ENCODE data around the gene ENTR1.

ENTR1 gene

DNA sequence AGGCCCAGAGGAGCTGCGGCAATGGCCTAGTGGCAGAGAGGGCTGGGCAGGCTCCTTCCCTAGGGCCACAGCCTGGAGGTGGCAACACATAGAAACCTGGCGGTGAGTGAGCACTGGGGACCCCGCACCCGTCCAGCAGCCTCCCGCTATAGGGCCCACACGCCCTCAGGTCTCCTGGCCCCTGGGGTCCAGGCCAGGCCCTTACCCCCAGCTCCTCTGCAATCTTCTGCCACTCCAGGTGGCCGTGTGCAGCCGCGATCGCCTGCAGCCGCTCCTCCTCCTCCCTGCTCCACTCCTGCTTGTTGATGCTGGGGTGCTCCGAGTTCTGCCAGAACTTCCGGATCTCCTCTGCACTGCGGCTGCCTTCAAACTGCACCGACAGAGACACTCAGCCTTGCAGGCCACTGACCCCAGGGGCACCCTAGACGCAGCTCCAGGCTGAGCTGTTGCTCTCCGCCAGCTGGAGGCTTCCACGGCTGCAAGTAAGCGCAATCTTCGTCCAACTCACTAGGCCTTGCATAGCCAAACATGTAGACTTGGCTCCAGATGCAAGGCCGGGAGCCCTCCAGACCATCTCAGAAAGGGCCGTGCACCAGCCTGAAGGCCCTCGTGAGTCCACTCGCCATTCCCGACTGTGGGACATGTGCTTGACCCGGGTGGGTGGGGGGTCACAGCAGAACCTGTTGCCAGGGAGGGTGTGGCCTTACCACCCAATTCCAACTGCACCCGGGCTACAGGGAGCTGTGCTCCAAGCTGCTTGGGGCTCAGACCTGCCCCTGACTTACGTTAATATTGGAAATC lies 18.5 kb downstream of the ENTR1 start:
- H3K36me3 ChIP-seq (ENCODE audit: insufficient read depth, low read length), result peaks cover 80% of the 10 kb centered on the region
- H3K9me3 ChIP-seq (replicated peaks; ENCODE audit: low read length), result no peaks in the 10 kb centered on the region
- H3K4me2 ChIP-seq (ENCODE audit: low read length), result no peak overlapping the region
- H3K4me1 ChIP-seq (ENCODE audit: control insufficient read depth, insufficient read depth, low read length), result no peaks in the 10 kb centered on the region
- no peak overlapping the region for H3K9ac ChIP-seq (ENCODE audit: low read depth, low read length)
- H3K27me3 ChIP-seq (ENCODE audit: control insufficient read depth, insufficient read depth, low read length), result no peaks in the 10 kb centered on the region
- H3K4me3 ChIP-seq (ENCODE audit: low read length), result no peak overlapping the region

DNA sequence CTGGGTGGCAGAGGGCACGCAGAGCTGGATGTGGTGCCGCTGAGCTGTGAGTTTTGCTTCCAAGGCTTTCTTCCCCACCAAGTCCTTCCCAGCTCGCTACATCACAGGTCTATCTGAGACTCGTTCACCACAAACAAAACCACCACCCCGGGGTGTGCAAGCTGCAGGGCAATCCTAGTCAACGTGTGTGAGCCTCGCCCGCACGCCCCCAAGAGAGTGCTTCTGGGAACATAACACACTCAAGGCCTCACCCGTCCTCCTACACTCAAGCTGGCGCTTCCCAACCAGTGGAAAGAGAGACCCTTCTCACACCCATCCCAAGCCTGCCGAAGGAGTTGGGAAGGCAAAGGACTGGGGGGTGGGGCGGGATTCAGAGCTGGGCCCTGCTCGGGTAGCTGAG lies 21.0 kb downstream of the ENTR1 start:
- Histone ChIP-seq H3K36me3 (ENCODE audit: insufficient read depth, low read length) (peaks cover 76% of the 10 kb centered on the region), H3K4me1 (ENCODE audit: control insufficient read depth, insufficient read depth, low read length) (no peaks in the 10 kb centered on the region), H3K27me3 (ENCODE audit: control insufficient read depth, insufficient read depth, low read length) (no peaks in the 10 kb centered on the region), H3K9me3 (replicated peaks; ENCODE audit: low read length) (no peaks in the 10 kb centered on the region), H3K4me2 (ENCODE audit: low read length) (no peak overlapping the region), H3K4me3 (ENCODE audit: low read length) (no peak overlapping the region), H3K9ac (ENCODE audit: low read depth, low read length) (no peak overlapping the region)

- Histone ChIP-seq H3K9ac (ENCODE audit: low read depth, low read length) (no peak overlapping the region), H3K36me3 (ENCODE audit: insufficient read depth, low read length) (peaks cover 75% of the 10 kb centered on the region), H3K4me1 (ENCODE audit: control insufficient read depth, insufficient read depth, low read length) (no peaks in the 10 kb centered on the region), H3K4me2 (ENCODE audit: low read length) (no peak overlapping the region), H3K27me3 (ENCODE audit: control insufficient read depth, insufficient read depth, low read length) (no peaks in the 10 kb centered on the region), H3K4me3 (ENCODE audit: low read length) (no peak overlapping the region), H3K9me3 (replicated peaks; ENCODE audit: low read length) (no peaks in the 10 kb centered on the region)
Observed at GRCh38 chr9:136387217-136387616, 23.2 kb downstream of the ENTR1 start.

DNA sequence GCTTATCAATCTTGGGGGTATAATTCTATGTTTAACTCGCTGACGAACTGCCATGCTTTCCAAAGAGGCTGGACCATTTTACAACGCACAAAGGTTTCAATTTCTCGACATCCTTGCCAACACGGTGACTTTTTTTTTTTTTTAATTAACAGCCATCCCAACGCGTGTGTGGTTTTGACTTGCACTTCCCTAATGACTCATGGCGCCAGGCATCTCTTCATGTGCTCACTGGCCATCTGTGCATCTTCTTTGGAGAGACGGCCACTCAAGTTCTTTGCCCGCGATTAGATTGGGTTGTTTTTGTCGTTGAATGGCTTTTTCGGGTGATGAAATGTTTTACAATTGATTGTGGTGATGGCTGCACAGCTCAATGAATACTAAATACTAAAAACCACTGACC lies 24.4 kb downstream of the ENTR1 start:
- H3K4me3 ChIP-seq (ENCODE audit: low read length), result no peak overlapping the region

GRCh38 chr9:136385015-136385414 lies 25.4 kb downstream of the ENTR1 start:
- H3K4me3 ChIP-seq (ENCODE audit: low read length), result no peak overlapping the region
- no peaks in the 10 kb centered on the region for H3K4me1 ChIP-seq (ENCODE audit: control insufficient read depth, insufficient read depth, low read length)
- H3K9ac ChIP-seq (ENCODE audit: low read depth, low read length), result no peak overlapping the region
- H3K36me3 ChIP-seq (ENCODE audit: insufficient read depth, low read length), result peaks cover 74% of the 10 kb centered on the region
- no peaks in the 10 kb centered on the region for H3K9me3 ChIP-seq (replicated peaks; ENCODE audit: low read length)
- no peaks in the 10 kb centered on the region for H3K27me3 ChIP-seq (ENCODE audit: control insufficient read depth, insufficient read depth, low read length)
- no peak overlapping the region for H3K4me2 ChIP-seq (ENCODE audit: low read length)

More for the DNA sequence above, 24.4 kb downstream of the ENTR1 start:
- Histone ChIP-seq H3K9ac (ENCODE audit: low read depth, low read length) (no peak overlapping the region), H3K4me1 (ENCODE audit: control insufficient read depth, insufficient read depth, low read length) (no peaks in the 10 kb centered on the region), H3K36me3 (ENCODE audit: insufficient read depth, low read length) (peaks cover 70% of the 10 kb centered on the region), H3K9me3 (replicated peaks; ENCODE audit: low read length) (no peaks in the 10 kb centered on the region), H3K4me2 (ENCODE audit: low read length) (no peak overlapping the region), H3K27me3 (ENCODE audit: control insufficient read depth, insufficient read depth, low read length) (no peaks in the 10 kb centered on the region)

- peaks cover 67% of the 10 kb centered on the region for H3K36me3 ChIP-seq (ENCODE audit: insufficient read depth, low read length)
- no peak overlapping the region for H3K9ac ChIP-seq (ENCODE audit: low read depth, low read length)
- H3K27me3 ChIP-seq (ENCODE audit: control insufficient read depth, insufficient read depth, low read length), result no peaks in the 10 kb centered on the region
- H3K4me2 ChIP-seq (ENCODE audit: low read length), result no peak overlapping the region
- H3K9me3 ChIP-seq (replicated peaks; ENCODE audit: low read length), result no peaks in the 10 kb centered on the region
- no peak overlapping the region for H3K4me3 ChIP-seq (ENCODE audit: low read length)
- no peaks in the 10 kb centered on the region for H3K4me1 ChIP-seq (ENCODE audit: control insufficient read depth, insufficient read depth, low read length)
Observed at GRCh38 chr9:136383436-136383835, 27.0 kb downstream of the ENTR1 start.

GRCh38 chr9:136381966-136382513 lies 28.4 kb downstream of the ENTR1 start:
- Histone ChIP-seq H3K4me2 (ENCODE audit: low read length) (no peak overlapping the region), H3K4me1 (ENCODE audit: control insufficient read depth, insufficient read depth, low read length) (no peaks in the 10 kb centered on the region), H3K9ac (ENCODE audit: low read depth, low read length) (no peak overlapping the region), H3K27me3 (ENCODE audit: control insufficient read depth, insufficient read depth, low read length) (no peaks in the 10 kb centered on the region), H3K4me3 (ENCODE audit: low read length) (no peak overlapping the region), H3K9me3 (replicated peaks; ENCODE audit: low read length) (no peaks in the 10 kb centered on the region), H3K36me3 (ENCODE audit: insufficient read depth, low read length) (peaks cover 58% of the 10 kb centered on the region)

DNA sequence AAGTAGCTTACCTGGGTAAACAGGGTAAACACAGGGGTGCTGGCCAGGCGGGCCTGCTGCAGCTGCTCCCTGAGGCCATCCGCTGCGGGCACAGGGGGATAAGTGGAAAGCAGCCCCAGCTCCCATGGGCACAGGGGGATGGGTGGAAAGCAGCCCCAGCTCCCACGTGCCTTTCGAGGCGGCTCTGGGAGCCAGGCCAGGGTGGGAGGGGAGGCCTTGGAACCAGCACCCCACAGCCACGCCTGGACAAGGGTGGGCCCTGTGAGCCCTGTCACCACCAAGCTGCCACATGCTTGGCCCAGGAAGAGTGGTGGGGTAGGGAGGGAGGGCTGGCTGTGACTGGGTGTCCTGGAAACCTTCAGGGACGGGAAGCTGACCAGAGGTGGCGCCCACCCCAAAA lies 29.1 kb downstream of the ENTR1 start:
- no peaks in the 10 kb centered on the region for H3K4me1 ChIP-seq (ENCODE audit: control insufficient read depth, insufficient read depth, low read length)
- no peak overlapping the region for H3K4me2 ChIP-seq (ENCODE audit: low read length)
- H3K4me3 ChIP-seq (ENCODE audit: low read length), result no peak overlapping the region
- H3K27me3 ChIP-seq (ENCODE audit: control insufficient read depth, insufficient read depth, low read length), result no peaks in the 10 kb centered on the region
- no peaks in the 10 kb centered on the region for H3K9me3 ChIP-seq (replicated peaks; ENCODE audit: low read length)
- peaks cover 56% of the 10 kb centered on the region for H3K36me3 ChIP-seq (ENCODE audit: insufficient read depth, low read length)
- no peak overlapping the region for H3K9ac ChIP-seq (ENCODE audit: low read depth, low read length)

DNA sequence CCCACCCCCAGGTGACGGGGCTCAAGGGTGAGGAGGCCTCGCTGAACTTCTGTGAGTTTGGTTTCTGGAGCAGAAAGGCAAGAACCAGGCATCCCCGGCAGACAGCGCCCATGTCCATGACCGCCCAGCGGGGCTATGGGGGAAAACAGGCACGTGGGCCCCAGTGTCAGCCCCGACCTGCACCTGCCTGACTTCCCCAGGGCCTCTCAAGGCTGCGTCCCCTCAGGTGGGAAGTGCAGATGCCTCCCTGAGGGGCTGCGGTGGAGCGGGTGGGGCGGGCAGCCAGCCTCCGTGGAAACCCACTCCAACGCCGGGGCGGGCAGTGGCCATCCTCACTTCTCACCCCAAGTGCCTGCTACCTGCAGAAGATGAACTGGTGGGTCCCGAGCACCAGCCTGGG lies 30.0 kb downstream of the ENTR1 start:
- H3K27me3 ChIP-seq (ENCODE audit: control insufficient read depth, insufficient read depth, low read length), result no peaks in the 10 kb centered on the region
- peaks cover 57% of the 10 kb centered on the region for H3K36me3 ChIP-seq (ENCODE audit: insufficient read depth, low read length)
- H3K9ac ChIP-seq (ENCODE audit: low read depth, low read length), result no peak overlapping the region

GRCh38 chr9:136379891-136380290 lies 30.5 kb downstream of the ENTR1 start:
- Histone ChIP-seq H3K27me3 (ENCODE audit: control insufficient read depth, insufficient read depth, low read length) (no peaks in the 10 kb centered on the region), H3K9ac (ENCODE audit: low read depth, low read length) (no peak overlapping the region), H3K9me3 (replicated peaks; ENCODE audit: low read length) (no peaks in the 10 kb centered on the region), H3K4me2 (ENCODE audit: low read length) (no peak overlapping the region), H3K4me1 (ENCODE audit: control insufficient read depth, insufficient read depth, low read length) (no peaks in the 10 kb centered on the region), H3K36me3 (ENCODE audit: insufficient read depth, low read length) (peaks cover 56% of the 10 kb centered on the region), H3K4me3 (ENCODE audit: low read length) (no peak overlapping the region)

More for the DNA sequence above, 30.0 kb downstream of the ENTR1 start:
- Histone ChIP-seq H3K4me1 (ENCODE audit: control insufficient read depth, insufficient read depth, low read length) (no peaks in the 10 kb centered on the region), H3K4me3 (ENCODE audit: low read length) (no peak overlapping the region), H3K9me3 (replicated peaks; ENCODE audit: low read length) (no peaks in the 10 kb centered on the region), H3K4me2 (ENCODE audit: low read length) (no peak overlapping the region)

- Histone ChIP-seq H3K36me3 (ENCODE audit: insufficient read depth, low read length) (peaks cover 52% of the 10 kb centered on the region), H3K4me3 (ENCODE audit: low read length) (no peak overlapping the region), H3K4me2 (ENCODE audit: low read length) (no peak overlapping the region), H3K9ac (ENCODE audit: low read depth, low read length) (no peak overlapping the region), H3K4me1 (ENCODE audit: control insufficient read depth, insufficient read depth, low read length) (no peaks in the 10 kb centered on the region), H3K27me3 (ENCODE audit: control insufficient read depth, insufficient read depth, low read length) (no peaks in the 10 kb centered on the region), H3K9me3 (replicated peaks; ENCODE audit: low read length) (no peaks in the 10 kb centered on the region)
Observed at GRCh38 chr9:136379401-136379800, 31.0 kb downstream of the ENTR1 start.

DNA sequence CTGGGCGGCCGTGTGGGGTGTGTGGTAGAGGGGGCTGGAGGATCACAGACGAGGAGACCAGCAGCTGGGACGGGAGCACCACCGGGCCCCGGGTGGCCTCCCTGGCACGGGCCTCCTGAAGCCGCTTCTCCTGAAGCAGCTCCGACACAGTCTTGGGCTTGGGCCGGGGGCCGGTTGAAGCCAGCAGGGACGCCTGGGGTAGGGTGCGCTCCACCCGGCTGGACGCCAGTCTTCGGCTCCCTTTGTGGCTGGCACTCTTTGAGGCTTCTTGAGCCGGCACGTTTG lies 31.5 kb downstream of the ENTR1 start:
- Histone ChIP-seq H3K36me3 (ENCODE audit: insufficient read depth, low read length) (peaks cover 48% of the 10 kb centered on the region), H3K9ac (ENCODE audit: low read depth, low read length) (no peak overlapping the region), H3K4me1 (ENCODE audit: control insufficient read depth, insufficient read depth, low read length) (no peaks in the 10 kb centered on the region)

More for the DNA sequence above, 31.5 kb downstream of the ENTR1 start:
- H3K4me3 ChIP-seq (ENCODE audit: low read length), result no peak overlapping the region
- H3K27me3 ChIP-seq (ENCODE audit: control insufficient read depth, insufficient read depth, low read length), result no peaks in the 10 kb centered on the region
- no peak overlapping the region for H3K4me2 ChIP-seq (ENCODE audit: low read length)
- no peaks in the 10 kb centered on the region for H3K9me3 ChIP-seq (replicated peaks; ENCODE audit: low read length)

Data from skeletal muscle satellite cell (primary cell).